ENCODE data around the gene MLANA. TPM values are rescaled to one million over a fixed set of nuclear protein-coding genes. Genes with fewer than 3 reads are reported as not detected.

Gene MLANA
- total RNA-seq, 1 donor from 2014 or later = not detected

DNA sequence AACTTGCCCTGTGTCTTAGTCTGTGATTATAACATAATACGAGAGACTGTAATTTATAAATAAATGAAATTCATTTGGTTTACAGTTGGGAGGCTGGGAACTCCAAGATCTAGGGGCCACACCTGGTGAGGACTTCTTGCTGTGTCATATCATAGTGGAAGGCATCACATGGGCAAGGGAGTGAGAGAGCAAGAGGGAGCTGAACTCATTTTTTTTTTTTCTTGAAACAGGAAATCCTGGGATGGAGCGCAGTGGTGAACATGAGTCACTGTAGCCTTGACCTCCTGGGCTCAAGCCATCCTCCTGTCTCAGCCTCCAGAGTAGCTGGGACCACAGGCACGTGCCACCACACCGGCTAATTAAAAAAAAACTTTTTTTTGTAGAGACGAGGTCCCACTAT lies 7.2 kb downstream of the MLANA start:
- H3K4me1 Mint-ChIP-seq = no peaks in the 10 kb centered on the region
- no peaks in the 10 kb centered on the region for H3K9me3 Mint-ChIP-seq
- DNase-seq (no peak), ATAC-seq (ENCODE audit: low read depth) (no peak)
- TF ChIP-seq, protein P1, sequence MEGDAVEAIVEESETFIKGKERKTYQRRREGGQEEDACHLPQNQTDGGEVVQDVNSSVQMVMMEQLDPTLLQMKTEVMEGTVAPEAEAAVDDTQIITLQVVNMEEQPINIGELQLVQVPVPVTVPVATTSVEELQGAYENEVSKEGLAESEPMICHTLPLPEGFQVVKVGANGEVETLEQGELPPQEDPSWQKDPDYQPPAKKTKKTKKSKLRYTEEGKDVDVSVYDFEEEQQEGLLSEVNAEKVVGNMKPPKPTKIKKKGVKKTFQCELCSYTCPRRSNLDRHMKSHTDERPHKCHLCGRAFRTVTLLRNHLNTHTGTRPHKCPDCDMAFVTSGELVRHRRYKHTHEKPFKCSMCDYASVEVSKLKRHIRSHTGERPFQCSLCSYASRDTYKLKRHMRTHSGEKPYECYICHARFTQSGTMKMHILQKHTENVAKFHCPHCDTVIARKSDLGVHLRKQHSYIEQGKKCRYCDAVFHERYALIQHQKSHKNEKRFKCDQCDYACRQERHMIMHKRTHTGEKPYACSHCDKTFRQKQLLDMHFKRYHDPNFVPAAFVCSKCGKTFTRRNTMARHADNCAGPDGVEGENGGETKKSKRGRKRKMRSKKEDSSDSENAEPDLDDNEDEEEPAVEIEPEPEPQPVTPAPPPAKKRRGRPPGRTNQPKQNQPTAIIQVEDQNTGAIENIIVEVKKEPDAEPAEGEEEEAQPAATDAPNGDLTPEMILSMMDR (IDR thresholded peaks at IDR 0.05) = no peak
- intact Hi-C loops (cut with micrococcal nuclease) = no loop called here
- CTCF ChIA-PET = interaction anchor here (1.0 kb wide), 1 partner anchor 9 kb away, joined by 3 read pairs; no protein-coding TSS in a partner anchor
- no peak overlapping the region for H3K4me3 Mint-ChIP-seq
- H3K27me3 Mint-ChIP-seq = no peaks in the 10 kb centered on the region
- no peak overlapping the region for H3K27ac Mint-ChIP-seq
- POLR2A ChIA-PET = no interaction called here
- peaks cover 25% of the 10 kb centered on the region for H3K36me3 Mint-ChIP-seq (ENCODE audit: low read depth)

DNA sequence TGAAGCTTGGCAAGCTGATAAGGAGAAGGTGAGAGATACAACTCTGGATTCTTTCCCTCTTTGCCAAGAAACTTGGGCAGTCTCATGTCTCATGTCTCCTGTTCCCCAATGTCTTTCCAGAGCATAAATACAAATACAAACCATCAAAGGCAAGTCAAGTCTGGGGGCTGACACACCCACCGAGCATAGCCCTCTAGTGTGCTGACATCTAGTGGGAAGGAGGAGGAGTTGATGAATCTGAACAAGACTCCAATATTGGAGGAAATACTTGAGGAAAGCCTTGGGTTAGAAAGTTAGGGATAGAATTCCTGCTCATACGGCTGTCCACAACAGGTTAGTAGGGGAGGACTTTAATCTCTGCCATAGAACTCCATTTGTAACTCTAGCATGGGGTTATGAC lies 8.6 kb downstream of the MLANA start:
- H3K9me3 Mint-ChIP-seq = no peaks in the 10 kb centered on the region
- peaks cover 29% of the 10 kb centered on the region for H3K36me3 Mint-ChIP-seq (ENCODE audit: low read depth)
- DNase-seq (no peak), ATAC-seq (ENCODE audit: low read depth) (no peak)
- POLR2A ChIA-PET = no interaction called here
- H3K27me3 Mint-ChIP-seq = no peaks in the 10 kb centered on the region
- CTCF ChIA-PET = interaction anchor here (1.2 kb wide), 1 partner anchor 155 kb away, joined by 3 read pairs; no protein-coding TSS in a partner anchor
- no peak overlapping the region for H3K27ac Mint-ChIP-seq
- TF ChIP-seq, protein P1 (IDR thresholded peaks at IDR 0.05) = no peak
- no peak overlapping the region for H3K4me3 Mint-ChIP-seq
- no peaks in the 10 kb centered on the region for H3K4me1 Mint-ChIP-seq
- intact Hi-C loops (cut with micrococcal nuclease) = no loop called here

DNA sequence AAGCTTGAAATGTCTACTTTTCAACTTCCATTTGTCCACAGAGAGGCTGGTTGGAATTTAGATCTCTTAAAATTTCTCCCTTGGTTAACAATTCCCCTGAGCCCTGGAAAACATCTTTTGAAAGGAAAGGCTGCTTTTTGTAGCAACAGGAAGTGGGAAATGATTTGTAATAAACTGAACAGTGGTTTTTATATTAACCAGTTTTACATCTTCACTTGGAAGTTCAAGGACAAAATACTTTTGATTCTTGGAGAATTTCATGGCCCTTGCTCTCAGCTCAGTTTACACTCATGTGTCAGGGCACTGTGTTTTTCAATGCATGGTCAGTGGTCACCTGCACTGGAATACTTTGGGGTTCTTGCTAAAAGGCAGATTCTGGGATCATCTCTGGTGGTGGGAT lies 9.9 kb downstream of the MLANA start:
- Mint-ChIP-seq H3K27ac (no peak overlapping the region), H3K9me3 (no peaks in the 10 kb centered on the region), H3K27me3 (no peaks in the 10 kb centered on the region), H3K36me3 (ENCODE audit: low read depth) (peaks cover 39% of the 10 kb centered on the region), H3K4me3 (no peak overlapping the region), H3K4me1 (no peaks in the 10 kb centered on the region)
- CTCF ChIA-PET = no interaction called here
- TF ChIP-seq, protein P1 (IDR thresholded peaks at IDR 0.05) = no peak
- ATAC-seq (ENCODE audit: low read depth) = no peak
- DNase-seq = no peak
- POLR2A ChIA-PET = no interaction called here
- intact Hi-C loops (cut with micrococcal nuclease) = no loop called here

DNA sequence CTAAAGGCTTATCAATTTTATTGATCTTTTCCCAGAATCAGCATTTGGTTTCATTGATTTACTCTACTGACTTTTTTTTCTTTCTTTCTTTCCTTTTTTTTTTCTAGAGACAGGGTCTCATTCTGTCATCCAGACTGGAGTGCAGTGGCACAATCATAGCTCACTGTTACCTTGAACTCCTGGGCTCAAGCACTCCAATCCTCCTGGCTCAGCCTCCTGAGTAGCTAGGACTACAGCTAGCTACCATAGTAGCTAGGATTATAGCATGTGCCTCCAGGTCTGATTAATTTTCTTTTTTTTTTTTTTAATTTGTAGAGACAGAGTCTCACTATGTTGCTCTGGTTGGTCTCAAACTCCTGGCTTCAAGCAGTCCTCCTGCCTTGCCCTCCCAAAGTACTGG lies 11.7 kb downstream of the MLANA start:
- CTCF ChIA-PET = no interaction called here
- TF ChIP-seq, protein P1 (IDR thresholded peaks at IDR 0.05) = no peak
- POLR2A ChIA-PET = no interaction called here
- Mint-ChIP-seq H3K4me1 (no peaks in the 10 kb centered on the region), H3K9me3 (no peaks in the 10 kb centered on the region), H3K27ac (no peak overlapping the region), H3K4me3 (no peak overlapping the region), H3K27me3 (no peaks in the 10 kb centered on the region), H3K36me3 (ENCODE audit: low read depth) (peaks cover 44% of the 10 kb centered on the region)
- intact Hi-C loops (cut with micrococcal nuclease) = no loop called here
- ATAC-seq (ENCODE audit: low read depth) (no peak), DNase-seq (no peak)

DNA sequence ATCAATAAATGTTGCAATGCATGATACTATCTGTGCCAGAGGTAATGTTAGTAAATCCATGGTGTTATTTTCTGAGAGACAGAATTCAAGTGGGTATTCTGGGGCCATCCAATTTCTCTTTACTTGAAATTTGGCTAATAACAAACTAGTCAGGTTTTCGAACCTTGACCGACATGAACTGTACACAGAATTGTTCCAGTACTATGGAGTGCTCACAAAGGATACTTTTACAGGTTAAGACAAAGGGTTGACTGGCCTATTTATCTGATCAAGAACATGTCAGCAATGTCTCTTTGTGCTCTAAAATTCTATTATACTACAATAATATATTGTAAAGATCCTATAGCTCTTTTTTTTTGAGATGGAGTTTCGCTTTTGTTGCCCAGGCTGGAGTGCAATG lies 18.2 kb downstream of the MLANA start:
- Mint-ChIP-seq H3K4me3 (no peak overlapping the region), H3K27ac (no peak overlapping the region), H3K9me3 (no peaks in the 10 kb centered on the region), H3K36me3 (ENCODE audit: low read depth) (peaks cover 39% of the 10 kb centered on the region), H3K27me3 (no peaks in the 10 kb centered on the region), H3K4me1 (no peaks in the 10 kb centered on the region)
- DNase-seq (no peak), ATAC-seq (ENCODE audit: low read depth) (no peak)
- intact Hi-C loops (cut with micrococcal nuclease) = no loop called here
- ChIA-PET POLR2A (no interaction called here), CTCF (no interaction called here)
- TF ChIP-seq, protein P1 (IDR thresholded peaks at IDR 0.05) = no peak
